GM10847 (cell line): ENCODE results near the gene KCNG2.

Experiments used
- POLR2A ChIP-seq: IDR thresholded peaks from 2 replicates; pipeline ENCODE4 v1.6.1; 2011; ENCODE audit not compliant: insufficient read length; ENCODE audit errors: extremely low read depth

KCNG2 gene

DNA sequence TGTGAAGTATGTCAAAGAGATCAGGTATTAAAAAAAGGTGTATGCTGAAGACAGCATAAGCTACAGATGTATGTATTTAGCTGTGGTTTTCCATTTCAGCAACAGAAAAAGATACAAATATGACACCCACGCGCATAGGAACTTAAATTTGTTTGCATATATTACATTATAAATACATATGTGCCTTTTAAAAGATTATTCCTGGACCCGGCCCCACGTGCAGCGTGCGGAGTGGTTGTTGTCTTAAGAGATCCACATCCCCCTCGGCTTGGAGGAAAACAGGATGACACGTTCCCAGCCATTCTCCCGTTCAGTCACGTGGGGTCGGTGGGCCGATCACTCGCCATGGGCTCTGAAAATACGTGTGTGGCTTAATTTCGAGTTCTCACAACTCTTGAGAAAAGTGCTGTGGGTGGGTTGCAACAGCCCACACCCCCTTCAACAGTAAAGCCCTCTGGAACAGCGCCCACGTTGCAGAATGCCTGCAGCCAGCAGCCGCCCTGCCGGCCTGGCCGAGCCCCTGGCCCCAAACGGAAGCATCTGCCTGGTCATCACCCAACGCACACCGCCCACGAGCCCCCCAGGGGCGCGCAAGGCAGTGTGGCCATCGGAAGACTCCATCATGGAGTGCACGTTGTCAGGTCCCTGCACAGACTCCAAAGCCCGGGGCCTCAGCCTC lies 18.6 kb upstream of the KCNG2 start:
- no peak for TF ChIP-seq POLR2A

DNA sequence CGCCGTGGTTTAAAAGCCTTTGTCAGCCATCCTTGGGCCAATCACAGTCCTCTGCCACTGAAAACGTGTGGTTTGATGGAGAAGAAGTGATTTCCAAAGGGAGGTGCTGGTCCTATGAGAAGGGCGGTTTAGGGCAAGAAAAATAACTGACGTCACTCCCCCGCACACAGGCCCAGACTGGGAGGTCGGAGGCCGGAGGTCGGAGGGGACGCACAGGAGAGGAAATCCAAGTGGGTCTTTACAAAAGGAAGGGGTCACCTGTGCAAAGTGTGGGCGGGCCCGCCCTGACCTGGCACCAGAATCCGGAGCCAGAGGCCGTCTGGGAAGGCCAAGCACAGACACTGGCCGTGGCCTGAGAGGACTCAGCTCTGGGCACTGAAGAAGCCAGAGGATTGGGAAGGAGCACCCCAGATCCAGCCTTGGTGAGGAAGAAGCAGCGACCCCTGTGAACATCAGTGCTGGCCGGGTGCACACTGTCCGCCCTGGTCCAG lies 18.0 kb upstream of the KCNG2 start:
- no peak for TF ChIP-seq POLR2A

DNA sequence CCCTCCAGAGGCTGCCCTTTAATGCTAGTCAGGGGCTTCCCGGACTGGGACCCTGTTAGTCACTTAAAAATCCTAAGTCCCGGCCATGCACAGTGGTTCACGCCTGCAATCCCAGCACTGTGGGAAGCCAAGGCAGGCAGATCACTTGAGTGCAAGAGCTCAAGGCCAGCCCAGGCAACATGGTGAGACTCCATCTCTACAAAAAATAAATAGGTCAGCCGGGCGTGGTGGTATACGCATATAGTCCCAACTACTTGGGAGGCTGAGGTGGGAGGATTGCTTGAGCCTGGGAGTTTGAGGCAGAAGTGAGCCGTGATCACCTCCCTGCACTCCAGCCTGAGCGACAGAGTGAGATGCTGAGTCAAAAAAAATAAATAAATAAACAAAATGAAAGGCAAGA lies 17.2 kb upstream of the KCNG2 start:
- no peak for TF ChIP-seq POLR2A

DNA sequence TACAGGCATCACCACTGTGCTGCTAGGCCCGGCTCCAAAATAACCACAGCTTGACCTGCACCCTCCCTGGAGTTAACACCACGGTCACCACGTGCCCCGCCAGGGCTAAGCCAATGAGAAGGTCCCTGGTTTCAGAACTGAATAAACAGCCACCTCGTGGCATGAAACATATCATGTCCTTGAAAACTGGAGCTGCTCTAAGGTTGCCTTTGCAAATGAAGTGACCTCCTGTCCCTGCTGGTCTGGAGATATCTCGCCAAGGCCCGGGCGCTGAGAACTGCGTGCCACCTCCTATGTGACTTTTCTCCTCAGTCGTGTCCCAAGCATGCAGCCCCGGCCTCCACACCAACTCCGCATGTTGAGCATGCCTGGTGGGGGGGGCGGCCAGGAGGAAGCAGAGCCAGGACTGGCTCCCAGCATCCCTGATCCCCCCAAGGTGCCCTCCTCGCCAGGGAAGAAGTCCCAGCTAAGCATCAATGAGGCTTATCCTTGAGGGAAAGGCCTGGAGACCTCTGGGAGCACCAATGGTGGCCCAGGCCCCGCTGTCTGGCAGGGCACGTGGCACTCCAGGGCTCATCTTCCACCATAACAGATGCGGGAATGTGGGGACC lies 16.3 kb upstream of the KCNG2 start:
- TF ChIP-seq POLR2A = no peak

DNA sequence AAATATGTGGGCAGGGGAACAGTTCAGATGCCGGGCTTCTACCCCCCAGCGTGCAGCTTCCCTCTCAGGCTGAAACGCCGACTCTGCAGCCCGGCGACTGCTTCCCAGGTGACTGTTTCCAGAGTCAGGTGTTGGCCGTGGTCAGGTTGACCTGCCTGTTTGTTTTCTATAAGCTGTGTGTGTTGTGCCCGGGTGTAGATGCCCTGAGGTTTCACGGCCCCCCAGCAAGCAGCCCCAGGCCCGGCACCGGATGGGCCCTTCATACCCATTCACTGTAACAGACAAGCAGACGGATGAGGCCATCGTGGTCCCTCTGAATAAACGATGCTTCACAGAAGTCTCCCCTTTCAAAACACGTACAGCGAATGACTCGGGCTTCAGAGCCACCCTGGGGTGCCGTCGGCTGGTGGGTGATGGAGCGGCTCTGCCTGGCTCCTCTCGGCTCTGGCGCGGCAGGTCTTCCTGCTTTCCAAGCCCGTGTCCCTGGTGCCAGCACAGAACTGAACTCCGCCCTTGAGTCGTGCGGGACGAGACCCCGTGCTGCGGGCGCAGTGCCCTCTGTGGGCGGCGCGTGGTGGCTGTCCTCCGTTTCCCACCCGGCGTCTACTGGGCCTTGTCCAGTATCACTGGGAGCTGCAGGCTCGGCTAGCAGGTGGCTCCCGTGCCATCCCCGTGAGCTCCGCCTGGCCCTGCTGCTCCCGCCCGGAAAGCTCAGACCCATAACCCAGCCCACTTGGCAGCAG lies 15.0 kb upstream of the KCNG2 start:
- TF ChIP-seq POLR2A = no peak

DNA sequence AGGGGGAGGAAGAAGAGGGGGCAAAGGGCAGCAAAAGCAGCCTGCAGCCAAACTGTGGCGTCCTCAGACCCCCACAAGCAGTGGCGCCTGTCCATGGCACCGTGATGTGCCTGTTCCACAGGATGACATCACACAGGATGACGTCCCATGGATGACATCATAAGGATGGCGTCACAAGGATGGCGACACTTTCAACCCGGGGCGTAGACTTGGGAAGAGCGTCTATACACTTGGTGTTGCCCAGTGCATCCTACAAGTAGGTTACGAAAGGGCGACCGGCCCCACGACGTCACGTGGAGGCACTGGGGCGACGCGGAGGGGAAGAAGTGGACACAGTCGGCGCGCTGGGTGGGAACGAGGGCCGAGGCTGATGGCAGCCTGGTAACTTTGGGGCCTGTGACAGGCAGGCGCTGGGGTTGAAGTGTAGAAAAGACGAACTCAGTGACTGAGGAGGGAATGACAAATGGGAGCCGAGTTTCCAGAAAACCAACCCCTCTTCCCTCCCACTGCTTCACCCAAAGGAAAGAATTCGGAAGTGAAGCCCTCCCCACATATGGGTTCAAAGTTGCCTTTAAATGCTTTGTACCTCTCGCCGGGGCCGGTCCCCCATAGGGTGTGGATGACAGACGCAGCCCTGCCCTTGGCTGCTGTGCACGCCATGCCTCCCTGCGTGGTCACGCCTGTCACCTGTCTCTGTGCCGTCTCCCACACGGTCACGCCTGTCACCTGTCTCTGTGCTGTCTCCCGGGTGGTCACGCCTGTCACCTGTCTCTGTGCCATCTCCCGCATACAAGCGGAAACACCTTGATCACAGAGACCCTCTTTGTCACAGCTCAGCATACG lies 13.4 kb upstream of the KCNG2 start:
- no peak for TF ChIP-seq POLR2A

DNA sequence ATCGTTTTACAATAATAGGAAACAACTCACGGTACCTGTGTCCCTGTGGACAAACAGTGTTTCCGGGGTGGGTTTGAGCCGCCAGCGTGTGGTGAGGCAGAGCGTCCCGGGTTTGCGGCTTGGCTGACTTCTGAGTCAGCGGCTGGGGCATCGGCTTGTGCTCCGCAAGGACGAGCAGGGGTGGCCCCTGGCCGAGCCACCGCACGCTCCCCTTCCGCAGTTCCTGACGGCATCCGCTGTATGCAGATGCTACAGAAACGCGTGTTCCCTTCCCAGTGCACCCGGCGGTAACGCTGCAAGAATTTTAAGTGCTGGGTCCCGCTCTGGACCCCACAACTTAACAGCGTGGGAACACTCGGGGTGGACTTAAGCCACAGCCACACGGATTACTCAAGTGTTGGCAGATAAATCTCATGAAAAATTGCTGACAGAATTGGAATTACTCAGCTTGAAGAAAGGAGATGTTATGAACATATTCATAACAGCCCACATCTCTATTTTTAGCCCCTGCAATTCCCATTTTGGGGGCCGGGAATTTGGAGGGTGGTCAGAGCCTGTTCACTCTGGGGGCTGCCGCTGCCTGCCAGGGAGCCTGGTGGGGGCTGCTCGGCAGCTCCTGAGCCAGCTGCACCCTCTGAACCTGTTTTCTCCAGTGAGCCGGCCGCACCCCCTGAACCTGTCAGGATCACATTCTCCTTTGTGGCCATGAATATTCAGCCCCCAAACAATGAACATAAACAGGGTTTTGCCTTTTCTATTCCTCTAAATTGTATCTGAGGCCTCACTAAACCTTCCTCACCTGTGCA lies 12.6 kb upstream of the KCNG2 start:
- TF ChIP-seq POLR2A = no peak

DNA sequence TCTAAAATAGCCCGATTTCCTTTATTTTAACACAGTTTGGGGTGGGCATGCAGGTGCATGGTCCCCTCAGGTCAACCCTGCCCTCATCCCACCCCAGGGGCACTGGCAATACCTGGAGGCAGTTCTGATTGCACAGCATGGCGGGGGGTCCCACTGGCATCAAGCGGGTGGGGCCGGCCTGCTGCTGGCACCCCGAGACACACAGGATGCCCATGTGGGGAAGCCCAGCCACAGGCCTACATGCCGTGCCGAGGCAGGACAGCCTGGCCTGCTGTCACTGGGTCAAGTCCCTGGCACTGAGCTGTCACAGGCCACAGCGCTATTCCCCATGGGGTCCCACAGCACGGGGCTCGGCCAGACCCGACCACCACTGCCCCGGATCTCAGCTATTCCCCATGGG lies 11.9 kb upstream of the KCNG2 start:
- no peak for TF ChIP-seq POLR2A

DNA sequence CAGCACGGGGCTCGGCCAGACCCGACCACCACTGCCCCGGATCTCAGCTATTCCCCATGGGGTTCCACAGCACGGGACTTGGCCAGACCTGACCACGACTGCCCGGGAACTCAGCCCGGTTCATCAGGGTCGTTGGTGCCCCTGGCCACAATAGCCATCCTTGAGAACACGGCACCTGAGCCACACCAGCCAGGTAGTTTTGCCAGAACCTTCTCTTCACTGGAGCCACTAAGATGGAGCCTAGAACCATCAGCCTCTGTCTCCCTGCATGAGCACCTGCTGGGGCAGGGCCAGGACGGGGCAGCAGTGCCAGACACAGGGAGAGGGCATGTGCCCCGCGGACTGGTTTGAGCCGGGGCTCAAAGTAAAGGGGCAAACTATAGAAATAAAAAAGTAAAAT lies 11.4 kb upstream of the KCNG2 start:
- no peak for TF ChIP-seq POLR2A

DNA sequence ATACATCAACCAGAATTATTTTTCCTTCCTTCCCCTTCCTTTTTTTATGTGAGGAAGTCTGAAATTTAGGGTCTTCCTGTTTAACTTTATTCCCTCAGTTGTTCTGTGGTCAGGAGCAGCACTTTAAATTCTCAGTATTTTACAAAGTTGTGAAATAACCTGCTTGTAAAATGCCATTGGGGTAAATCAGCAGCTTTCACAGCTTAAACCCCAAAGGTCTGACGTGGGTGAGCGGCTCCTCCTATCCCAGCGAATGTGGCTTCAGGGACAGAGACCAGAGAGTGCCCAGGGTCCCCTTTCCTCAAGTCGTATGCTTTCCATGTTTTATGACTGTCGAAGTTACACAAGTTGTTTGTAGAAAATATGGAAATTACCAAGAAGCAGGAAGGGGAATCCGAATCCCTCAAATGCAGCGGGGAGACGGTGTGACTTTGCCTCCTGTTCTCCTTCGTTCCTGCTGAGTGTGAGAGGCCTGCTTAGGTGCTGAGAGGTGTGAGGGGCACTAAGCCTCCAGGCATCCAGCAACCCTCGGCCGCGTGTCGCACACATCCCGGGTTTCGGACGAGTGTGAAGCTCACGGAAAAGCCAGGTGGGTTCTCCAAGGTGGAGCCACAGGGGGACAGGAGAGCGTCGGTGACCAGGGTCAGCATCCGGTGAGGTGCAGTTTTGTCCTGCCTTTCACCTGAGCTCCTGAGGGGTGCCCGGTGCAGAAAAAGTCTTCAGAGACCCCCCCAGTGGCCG lies 10.8 kb upstream of the KCNG2 start:
- TF ChIP-seq POLR2A = no peak

DNA sequence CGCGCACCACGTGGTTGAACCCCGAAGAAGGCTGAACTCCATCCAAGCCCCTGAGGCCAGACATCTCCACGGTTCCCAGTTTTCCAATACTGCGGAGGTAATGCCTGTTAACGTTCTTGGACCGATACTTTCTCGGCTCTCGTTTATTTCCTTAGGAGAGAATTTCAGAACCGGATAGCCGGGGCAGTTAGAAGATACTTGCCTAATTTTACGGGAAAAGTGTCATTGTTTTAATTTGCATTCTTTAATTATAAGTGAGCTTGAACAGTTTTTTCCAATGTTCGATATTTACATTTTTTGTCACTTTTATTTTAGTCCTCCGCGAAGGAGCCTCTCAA lies 10.2 kb upstream of the KCNG2 start:
- TF ChIP-seq POLR2A = no peak

DNA sequence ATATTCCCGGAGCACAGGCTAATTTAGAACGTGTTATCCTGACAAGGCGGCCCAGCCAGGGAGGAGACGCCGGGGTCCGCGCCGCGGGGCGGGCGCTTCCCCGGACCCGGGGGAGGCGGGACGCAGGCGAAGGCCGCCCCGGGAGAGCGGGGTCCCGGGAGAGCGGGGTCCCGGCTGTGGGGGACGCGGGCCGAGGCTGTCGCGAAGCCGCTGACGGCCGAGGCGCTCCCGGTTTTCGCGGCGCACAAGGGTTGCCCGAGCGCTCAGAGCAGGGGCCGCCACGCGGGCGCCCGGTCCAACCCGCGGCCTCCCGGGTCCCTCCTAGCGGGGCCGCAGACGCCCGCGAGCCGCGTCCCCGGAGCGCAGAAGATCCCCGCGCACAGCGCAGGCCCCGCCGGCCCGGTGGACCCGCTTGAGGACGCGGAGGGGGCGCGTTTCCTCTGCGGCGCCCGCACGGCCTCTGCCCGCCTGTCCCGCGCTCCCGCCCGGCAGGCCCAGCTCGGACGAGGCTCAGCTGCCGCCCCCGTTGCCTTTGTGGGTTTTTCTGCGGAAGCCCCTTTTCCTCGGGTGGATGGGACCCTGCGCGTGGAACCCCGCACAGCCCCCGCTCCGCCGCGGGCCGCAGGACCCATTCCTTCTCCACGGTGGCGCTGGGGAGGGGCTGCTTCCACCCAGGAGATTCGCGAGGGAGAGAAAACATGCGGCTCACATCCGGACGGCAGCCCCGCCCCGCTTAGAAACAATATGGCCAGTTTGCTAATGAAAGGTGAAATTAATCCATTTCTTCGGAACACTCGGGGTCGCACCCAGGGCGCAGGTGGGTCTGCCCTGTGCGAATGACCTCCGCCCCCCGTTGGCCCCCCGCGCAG lies 9.6 kb upstream of the KCNG2 start:
- TF ChIP-seq POLR2A = no peak

DNA sequence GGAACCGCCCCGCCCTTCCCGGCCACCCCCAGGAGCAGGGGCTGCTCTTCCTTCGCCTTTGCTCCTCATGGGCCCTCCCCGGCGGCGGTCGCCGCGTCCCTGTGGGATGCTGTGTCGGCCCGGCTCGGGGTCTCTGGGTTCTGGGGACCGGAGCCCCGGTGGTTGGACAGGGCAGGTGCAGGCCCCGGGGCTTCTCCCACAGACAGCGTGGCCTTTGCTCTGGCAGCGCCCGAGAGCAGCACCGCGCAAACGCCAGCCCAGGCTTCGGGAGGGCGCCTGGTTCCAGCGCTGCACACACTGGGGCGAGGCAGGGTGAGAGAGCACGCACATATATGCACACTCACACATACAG lies 9.0 kb upstream of the KCNG2 start:
- TF ChIP-seq POLR2A = no peak
